Measurements from ENCODE around the gene CARD14. TPM values are rescaled to one million over a fixed set of nuclear protein-coding genes. Genes with fewer than 3 reads are reported as not detected.

CARD14 gene
- total and polyA plus RNA-seq, 12 donors, result 0.11 to 0.33 (median 0.14) TPM; not detected in 6

DNA sequence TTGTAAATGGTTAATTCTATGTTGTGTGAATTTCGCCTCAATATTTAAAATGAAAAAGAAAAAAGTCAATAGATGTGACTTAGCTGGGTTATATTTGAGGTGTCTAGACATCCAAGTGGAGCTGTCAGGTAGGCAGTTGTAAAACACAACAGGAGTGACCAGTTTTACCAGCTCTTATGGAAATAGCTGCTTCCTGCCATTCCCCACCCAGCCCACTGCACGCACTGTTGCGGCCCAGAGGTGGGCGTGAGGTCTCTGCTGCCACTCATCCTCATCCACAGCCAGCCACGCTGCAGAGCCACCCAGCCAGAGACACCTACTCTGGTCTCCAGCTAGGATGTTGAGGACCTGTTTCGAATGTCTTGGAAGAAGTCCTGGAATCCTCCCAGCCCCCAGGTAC, 3.4 kb upstream of the CARD14 start:
- DNase-seq, result no peak
- 83 to 89% methylated on average over 6 of the region's 6 CpGs for WGBS, 2 donors
- Histone ChIP-seq H3K27me3 (peaks cover 0 to 14% (median 0%) of the 10 kb centered on the region in 7 donors), H3K36me3 (no peaks in the 10 kb centered on the region), H3K4me3 (no peak overlapping the region), H3K9me3 (no peaks in the 10 kb centered on the region), H3K4me1 (no peaks in the 10 kb centered on the region), H3K27ac (no peak overlapping the region)
- no peak for ATAC-seq
- intact Hi-C loops (cut with DNase I), result no loop called here
- TF ChIP-seq, protein P1, sequence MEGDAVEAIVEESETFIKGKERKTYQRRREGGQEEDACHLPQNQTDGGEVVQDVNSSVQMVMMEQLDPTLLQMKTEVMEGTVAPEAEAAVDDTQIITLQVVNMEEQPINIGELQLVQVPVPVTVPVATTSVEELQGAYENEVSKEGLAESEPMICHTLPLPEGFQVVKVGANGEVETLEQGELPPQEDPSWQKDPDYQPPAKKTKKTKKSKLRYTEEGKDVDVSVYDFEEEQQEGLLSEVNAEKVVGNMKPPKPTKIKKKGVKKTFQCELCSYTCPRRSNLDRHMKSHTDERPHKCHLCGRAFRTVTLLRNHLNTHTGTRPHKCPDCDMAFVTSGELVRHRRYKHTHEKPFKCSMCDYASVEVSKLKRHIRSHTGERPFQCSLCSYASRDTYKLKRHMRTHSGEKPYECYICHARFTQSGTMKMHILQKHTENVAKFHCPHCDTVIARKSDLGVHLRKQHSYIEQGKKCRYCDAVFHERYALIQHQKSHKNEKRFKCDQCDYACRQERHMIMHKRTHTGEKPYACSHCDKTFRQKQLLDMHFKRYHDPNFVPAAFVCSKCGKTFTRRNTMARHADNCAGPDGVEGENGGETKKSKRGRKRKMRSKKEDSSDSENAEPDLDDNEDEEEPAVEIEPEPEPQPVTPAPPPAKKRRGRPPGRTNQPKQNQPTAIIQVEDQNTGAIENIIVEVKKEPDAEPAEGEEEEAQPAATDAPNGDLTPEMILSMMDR (IDR thresholded peaks at IDR 0.05), result no peak

DNA sequence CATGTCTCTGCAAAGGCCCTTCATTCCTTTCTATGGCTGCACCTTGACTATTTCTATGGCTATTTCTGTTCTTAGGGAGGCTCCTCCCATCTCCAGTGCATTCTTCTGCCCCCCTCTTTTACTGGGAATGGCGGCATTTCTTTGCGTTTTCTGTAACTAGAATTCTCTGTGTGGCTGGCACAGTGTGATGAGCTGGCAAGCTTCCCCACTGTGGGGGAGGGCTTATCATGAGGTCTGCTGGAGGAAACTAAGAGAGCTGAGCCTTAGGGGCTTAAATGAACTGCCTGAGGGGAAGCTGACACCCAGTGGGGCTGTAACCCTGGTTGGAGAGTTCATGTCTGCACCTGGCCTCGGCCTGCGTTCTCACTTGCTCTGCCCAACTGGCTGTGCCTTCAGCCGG, 1.5 kb upstream of the CARD14 start:
- Histone ChIP-seq H3K9me3 (no peaks in the 10 kb centered on the region), H3K27ac (no peak overlapping the region), H3K4me1 (no peaks in the 10 kb centered on the region), H3K36me3 (no peaks in the 10 kb centered on the region), H3K27me3 (peaks cover 0 to 14% (median 0%) of the 10 kb centered on the region in 7 donors), H3K4me3 (no peak overlapping the region)
- WGBS, 2 donors, result 66 to 75% methylated on average over 5 of the region's 5 CpGs
- no peak for ATAC-seq
- no peak for DNase-seq
- intact Hi-C loops (cut with DNase I), result no loop called here
- TF ChIP-seq, protein P1 (IDR thresholded peaks at IDR 0.05), result no peak

DNA sequence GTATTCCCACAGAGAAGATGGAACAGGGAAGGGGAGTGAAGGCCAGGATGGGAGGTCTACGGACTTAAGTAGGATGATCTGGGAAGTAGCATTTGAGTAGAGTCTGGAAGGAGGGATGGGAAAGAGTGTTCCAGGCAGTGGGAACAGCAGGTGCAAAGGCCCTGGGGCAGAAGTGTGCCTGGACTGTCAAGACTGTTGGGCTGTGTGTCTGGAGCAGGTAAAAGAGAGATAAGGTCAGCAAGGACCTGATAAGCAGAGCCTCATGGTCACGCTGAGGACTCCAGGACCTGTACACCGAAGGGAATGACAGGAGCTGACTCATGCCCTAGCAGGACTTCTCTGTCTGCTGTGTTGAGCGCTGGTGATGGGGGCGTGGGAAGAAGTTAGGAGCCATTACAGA, 723 bp upstream of the CARD14 start:
- DNase-seq (no peak), ATAC-seq (no peak)
- no peaks in the 10 kb centered on the region for H3K36me3 ChIP-seq
- TF ChIP-seq, protein P1 (IDR thresholded peaks at IDR 0.05), result no peak
- no peak overlapping the region for H3K27ac ChIP-seq
- WGBS, 2 donors, result 82 to 92% methylated on average over 5 of the region's 5 CpGs
- H3K4me1 ChIP-seq, result no peaks in the 10 kb centered on the region
- H3K27me3 ChIP-seq, result peaks cover 0 to 14% (median 0%) of the 10 kb centered on the region in 7 donors
- intact Hi-C loops (cut with DNase I), result no loop called here
- H3K9me3 ChIP-seq, result no peaks in the 10 kb centered on the region
- H3K4me3 ChIP-seq, result no peak overlapping the region

DNA sequence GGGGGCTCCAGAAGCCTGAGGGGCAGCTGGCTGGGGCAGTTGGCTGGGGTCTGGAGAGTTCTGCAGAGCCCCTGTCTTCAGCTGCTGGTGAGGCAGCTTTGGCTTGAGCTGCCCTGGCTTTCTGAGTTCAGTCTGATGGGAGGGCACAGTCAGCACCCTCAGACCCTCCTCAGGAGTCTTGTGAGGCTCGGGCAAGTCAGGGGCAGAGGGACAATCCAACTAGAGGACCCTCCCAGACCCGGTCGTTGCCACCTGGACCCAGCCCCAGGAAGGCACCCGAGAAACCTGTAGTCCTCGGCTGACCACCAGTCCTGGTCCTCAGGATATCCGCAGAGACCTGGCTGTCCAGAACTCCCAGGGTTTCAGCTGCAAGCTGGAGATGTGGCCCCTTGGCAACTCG, 1.9 kb downstream of the CARD14 start:
- no peak overlapping the region for H3K27ac ChIP-seq
- peaks cover 0 to 7% (median 0%) of the 10 kb centered on the region in 9 donors for H3K4me1 ChIP-seq
- no peak for DNase-seq
- WGBS, 2 donors, result 87 to 94% methylated on average over 7 of the region's 7 CpGs
- no peaks in the 10 kb centered on the region for H3K9me3 ChIP-seq
- H3K36me3 ChIP-seq, result no peaks in the 10 kb centered on the region
- peak in 1 of 8 donors; percentile 30 for ATAC-seq
- TF ChIP-seq, protein P1 (IDR thresholded peaks at IDR 0.05), result no peak
- intact Hi-C loops (cut with DNase I), result no loop called here
- no peak overlapping the region for H3K4me3 ChIP-seq
- H3K27me3 ChIP-seq, result peaks cover 0 to 10% (median 3%) of the 10 kb centered on the region in 7 donors

Measured in heart right ventricle (tissue), 16 donors.